Measurements from ENCODE around the gene PLEKHM3.

DNA sequence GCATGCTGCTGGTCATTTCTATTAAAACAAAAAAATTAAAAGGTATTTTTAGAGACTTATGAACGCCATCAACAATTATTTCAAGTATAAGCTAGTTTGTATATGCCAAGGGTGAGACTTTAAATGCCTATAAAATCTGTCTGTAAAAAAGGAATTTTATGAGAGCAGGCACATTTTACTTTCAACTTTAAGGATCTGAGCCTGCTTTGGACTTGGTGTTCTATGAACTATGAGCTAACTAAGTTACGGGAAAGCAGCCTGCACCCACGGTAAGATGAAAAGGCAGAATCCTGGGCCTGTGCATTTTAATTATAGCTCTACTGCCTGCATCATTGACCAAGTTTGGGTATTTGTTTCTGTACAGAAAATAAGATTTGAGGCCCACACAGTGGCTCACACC, 95.4 kb downstream of the PLEKHM3 start:
- no peak for TF ChIP-seq EZH2 (IDR thresholded peaks at IDR 0.05)
- TF ChIP-seq, protein P1, sequence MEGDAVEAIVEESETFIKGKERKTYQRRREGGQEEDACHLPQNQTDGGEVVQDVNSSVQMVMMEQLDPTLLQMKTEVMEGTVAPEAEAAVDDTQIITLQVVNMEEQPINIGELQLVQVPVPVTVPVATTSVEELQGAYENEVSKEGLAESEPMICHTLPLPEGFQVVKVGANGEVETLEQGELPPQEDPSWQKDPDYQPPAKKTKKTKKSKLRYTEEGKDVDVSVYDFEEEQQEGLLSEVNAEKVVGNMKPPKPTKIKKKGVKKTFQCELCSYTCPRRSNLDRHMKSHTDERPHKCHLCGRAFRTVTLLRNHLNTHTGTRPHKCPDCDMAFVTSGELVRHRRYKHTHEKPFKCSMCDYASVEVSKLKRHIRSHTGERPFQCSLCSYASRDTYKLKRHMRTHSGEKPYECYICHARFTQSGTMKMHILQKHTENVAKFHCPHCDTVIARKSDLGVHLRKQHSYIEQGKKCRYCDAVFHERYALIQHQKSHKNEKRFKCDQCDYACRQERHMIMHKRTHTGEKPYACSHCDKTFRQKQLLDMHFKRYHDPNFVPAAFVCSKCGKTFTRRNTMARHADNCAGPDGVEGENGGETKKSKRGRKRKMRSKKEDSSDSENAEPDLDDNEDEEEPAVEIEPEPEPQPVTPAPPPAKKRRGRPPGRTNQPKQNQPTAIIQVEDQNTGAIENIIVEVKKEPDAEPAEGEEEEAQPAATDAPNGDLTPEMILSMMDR (IDR thresholded peaks at IDR 0.05) = no peak
